GM19023 (cell line): ENCODE results near the gene GTF2B.
"Not testable (repeated sequence)": the region's sequence is repeated elsewhere in the genome, so short reads cannot be mapped to it uniquely, and the experiment has no call there.

Source experiments
- ATAC-seq: cut with Tn5 transposase; IDR thresholded peaks from one replicate; pipeline ENCODE4 v1.9.1; 2021; ENCODE audit warnings: mild to moderate bottlenecking, moderate library complexity; ENCODE audit not compliant: unreplicated experiment

The GTF2B gene

DNA sequence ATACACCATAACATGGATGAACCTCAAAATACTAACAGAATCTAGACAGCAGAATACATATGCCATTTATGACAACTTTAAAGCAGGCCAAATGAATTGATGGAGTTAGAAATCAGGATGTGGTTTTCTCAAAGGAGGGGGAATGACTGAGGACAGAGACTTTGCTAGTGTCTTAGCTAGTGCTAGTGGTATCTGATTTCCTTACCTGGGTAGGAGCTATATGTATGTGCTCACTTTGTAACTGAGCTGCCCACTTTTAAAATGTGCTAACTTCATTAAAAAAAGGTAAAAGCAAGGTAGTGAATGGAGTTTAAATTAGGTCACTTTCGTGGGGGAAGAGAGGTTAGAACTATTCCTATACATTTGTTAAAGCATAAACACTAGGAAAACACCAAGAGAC is 2.6 kb downstream of the GTF2B start:
- no peak for ATAC-seq

DNA sequence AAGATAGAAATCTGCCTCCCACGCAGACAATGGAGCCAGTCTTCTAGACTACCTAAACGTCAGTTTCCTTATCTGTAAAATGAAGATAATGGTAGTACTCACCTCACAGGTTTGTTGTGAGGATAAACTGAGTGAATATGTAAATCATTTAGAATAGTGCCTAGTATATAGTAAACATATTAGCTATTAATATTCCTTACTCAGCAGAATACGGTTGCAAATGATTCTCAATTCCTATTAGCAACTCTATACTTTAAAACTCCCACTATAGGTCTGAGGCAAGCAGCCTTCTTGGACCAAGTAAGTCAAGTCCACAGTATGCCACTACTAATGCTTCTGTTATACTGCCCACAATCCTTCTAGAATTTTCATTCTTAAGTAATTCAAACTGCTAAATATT is 5.4 kb downstream of the GTF2B start:
- ATAC-seq, result no peak

DNA sequence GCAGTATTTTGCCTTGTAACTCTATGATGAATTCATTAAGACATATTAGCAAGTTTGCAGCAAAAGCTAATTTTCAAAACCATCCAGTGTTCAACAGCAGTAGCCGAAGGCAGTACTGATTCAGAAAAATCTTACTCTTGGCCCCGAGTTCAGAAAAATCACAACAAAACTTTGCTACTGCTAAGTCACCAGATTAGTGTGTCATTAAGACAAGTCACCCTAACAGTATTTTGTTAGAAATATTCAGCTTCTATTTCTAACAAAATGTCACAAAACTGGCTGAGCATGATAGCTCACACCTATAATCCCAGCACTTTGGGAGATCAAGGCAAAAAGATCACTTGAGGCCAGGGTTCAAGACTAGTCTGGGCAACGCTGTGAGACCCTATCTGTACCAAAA is 8.2 kb downstream of the GTF2B start:
- no peak for ATAC-seq

DNA sequence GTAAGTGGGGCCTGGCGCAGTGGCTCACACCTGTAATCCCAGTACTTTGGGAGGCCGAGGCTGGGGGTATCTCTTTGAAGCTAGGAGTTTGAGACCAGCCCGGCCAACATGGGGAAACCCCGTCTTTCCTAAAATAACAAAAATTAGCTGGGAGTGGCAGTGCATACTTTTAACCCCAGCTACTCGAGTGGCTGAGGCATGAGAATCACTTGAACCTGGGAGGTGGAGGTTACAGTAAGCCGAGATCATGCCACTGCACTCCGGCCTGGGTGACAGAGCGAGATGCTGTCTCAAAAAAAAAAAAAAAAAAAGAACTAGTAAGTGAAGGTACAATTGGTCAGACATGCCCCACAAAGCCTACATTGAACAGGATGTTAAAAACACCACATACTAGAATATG is 10.7 kb downstream of the GTF2B start:
- ATAC-seq, result not testable (repeated sequence)

DNA sequence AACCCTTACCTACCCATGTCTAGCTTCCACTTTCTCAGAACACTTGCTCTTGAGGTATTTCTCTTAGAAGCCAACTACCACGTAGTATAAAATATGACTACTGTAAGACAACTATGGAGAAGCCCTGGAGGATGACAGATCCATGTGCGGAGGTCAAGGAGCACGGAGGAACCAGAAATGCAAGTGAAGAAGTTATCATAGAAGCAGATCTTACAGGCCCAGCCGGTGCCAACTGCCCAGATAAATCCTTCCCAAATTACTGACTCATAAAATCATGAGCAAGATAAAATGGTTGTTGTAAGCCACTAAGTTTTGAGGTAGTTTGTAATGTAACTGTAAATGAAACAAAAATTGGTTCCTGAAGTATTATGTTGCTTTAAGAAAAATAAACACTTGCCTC is 12.6 kb downstream of the GTF2B start:
- ATAC-seq, result no peak

DNA sequence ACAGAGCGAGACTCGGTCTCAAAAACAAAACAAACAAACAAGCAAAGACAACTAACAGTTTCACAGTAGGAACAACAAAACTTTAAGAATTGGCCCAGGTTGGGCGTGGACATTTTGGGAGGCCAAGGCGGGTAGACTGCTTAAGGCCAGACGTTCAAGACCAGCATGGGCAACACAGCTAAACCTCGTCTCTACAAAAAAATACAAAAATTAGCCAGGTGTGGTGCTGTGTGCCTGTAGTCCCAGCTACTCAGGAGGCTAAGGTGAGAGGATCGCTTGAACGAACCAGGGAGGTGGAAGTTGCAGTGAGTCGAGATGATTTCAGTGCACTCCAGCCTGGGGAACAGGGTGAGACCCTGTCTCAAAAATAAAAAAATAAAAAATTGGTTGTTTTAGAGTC is 13.5 kb downstream of the GTF2B start:
- ATAC-seq, result no peak

DNA sequence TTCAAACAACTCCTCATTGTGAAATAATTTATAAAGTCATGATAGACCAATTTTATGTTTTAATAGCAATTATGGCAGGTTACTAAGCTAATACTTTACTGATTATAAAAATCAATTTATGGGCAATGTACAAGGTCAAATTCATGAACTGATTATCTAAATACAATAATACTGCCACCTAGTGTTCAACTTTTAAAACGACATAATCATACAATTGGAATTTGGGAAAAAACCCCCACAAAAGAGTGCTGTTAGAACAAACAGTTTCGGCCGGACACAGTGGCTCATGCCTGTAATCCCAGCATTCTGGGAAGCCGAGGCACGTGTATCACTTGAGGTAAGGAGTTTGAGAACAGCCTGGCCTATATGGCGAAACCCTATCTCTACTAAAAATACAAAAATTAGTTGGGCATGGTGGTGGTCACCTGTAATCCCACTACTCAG is 14.0 kb downstream of the GTF2B start:
- ATAC-seq, result no peak

DNA sequence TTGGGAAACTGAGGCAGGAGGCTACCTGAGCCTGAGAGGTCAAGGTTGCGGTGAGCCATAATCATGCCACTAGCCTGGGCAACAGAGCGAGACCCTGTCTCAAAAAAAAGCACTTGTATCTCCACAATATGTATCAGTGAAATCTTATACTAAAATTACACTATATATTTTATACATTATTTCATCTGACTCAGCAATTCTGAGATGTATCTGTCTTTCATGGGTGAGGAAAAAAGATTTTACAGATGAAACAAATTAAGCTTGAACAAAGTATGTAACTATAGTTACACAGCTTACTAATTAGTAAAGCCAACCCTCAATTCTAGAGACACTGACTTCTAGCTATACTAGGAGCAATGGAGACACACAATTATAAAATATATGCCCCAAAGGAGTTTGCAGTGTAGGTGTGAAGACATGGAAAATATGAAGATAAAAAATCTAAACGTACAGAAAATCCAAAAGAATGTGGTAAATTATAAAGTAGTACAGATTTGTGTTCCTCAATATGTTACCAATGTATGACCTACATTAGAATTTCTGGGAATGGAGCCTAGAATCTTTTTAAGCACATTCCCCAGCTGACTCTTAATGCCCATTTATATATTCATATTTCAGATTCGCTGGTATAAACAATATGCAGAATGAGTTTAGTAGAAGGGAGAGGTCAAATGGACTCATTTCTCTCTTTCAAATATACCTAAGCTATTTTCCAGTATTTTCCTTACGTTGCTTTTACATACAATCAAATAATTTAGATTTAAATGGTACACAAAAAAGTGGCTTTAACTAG is 14.6 kb downstream of the GTF2B start:
- no peak for ATAC-seq

DNA sequence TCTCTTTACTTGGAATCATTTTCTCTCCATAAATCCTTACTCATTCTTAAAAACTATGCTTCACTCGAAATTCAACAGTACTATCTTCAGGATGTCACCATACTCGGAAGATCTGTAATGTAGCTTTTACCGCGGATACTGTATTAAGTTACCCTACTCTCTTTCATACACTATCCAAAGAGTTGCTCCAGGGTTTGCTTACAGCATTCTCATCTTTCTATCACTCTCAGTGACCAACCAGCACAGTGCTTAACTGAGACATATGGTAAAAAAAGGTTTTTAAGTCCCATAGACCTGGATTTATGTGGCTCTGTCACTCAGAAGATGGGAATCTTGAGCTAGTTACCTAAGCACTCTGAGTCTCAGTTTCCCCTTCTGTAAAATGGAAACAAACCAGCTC is 15.8 kb downstream of the GTF2B start:
- no peak for ATAC-seq

DNA sequence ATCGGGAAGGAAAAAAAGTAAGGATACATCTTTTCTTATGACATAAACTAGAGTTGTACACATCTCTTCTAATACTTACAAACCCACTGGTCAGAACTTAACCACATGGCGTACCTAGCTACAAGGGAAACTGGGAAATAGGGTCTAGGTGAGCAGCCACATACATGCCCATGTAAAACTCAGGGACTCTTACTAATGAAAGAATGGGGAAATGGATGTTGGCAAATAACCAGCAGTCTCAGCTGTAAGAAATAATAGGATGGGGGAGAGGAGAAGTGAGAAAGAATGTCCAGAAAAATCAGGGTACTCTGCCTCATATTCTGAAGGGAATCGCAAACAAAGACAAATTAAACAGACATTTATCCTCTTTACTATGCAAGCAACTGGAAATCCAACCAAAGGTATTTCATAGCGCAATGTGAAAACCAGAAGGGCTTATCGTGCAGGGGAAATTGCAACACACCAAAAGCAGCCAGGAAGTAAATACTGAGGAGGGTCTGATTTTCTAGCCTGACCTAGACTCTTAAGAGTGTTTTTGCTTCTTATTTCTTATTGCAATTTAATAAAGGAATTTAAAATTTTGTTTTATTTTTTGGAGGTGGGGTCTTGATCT is 17.5 kb downstream of the GTF2B start:
- no peak for ATAC-seq

DNA sequence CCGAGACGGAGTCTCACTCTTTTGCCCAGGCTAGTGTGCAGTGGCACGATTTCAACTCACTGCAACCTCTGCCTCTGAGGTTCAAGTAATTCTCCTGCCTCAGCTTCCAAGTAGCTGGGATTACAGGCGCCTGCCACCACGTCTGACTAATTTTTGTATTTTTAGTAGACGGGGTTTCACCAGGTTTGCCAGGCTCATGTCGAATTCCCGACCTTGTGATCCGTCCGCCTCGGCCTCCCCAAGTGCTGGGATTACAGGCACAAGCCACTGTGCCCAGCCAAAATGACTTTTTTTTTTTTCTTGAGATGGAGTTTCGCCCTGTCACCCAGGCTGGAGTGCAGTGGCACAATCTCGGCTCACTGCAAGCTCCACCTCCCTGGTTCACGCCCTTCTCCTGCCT is 21.7 kb downstream of the GTF2B start:
- not testable (repeated sequence) for ATAC-seq

DNA sequence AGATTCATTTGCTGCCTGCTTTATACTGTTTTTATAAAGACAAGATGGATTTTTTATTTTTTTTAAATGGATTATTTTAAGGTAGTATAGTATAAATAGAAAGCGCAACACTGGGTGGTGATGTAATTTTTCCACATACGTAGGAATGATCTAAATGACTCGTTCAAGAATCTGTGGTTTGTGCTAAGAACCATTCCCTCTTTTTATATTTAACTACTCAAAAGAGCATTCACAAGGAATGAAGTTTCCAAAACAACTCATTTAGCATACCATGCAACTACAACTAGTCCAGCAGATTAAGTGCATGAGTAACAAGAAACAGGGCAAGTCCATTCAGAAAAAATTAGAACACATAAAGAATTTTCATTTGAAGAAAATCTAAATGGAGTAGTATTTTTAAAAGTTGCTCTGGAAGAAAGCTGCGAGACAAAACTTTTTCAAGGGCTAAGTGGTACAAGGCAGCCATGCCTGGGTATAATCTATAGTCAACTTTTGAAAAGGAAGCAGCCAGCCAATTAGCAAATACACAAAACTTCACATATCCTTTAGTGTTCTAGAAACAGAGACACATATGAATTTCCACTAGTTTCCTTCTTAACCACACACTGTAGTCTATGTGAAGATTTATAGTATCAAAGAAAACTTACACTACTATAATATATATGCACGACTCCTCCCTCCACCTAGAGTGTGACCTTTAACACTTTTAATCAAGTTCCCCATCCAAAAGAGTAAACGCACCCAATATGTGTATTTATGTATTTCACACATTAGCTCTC is 23.4 kb downstream of the GTF2B start:
- no peak for ATAC-seq

DNA sequence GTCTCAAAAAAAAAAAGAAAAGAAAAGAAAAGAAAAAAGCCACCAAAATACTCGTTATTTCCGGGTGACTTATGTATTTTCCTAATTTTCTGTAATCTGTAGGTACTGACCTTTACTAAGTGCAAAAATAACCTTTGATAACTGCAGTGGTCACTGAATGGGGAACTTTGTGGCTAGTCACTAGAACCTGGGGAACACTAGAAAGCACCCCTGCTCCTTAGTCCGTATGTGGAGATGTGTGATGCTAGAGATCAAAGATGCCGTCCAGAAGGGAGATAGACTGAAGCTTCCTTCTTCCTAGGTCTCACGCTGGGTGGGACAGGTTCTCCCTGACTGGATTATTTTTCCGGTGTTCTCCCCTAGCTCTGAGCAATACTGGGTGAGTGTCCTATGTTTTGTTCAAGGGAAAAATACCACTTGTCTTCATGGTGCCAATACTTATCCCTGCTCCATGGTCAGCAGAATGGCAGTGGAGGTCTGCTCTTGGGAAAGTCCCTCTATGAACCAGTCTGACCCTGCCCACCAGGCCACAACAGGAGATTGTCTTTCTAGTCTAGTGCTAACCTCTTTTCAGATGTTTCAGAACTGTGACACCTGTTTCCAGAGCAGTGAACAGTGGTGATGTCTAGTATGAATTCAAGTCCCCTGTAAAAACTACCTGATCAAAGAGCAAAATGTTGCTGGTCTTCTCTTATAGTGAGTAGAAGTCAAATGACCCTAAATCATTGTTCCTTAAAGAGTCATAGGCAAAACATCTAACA is 39.9 kb downstream of the GTF2B start:
- ATAC-seq, result no peak

DNA sequence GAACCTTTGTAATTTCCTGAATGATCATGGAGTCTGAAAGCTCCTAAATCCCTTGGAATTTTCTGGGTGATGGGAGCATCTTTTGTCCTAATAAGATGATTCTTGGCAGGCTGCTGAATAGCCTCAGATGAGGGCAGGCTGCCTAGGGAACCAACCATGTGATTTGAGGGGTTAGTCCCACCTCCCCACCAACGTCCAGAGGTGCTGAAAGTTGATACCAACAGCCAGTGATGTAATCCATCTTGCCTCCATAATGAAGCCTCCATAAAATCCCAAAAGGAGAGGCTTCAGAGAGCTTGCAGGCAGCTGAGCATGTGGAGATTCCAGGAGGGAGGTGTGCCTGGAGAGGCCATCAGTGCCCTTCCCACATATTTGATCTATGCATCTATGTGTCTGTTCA is 43.7 kb downstream of the GTF2B start:
- no peak for ATAC-seq

DNA sequence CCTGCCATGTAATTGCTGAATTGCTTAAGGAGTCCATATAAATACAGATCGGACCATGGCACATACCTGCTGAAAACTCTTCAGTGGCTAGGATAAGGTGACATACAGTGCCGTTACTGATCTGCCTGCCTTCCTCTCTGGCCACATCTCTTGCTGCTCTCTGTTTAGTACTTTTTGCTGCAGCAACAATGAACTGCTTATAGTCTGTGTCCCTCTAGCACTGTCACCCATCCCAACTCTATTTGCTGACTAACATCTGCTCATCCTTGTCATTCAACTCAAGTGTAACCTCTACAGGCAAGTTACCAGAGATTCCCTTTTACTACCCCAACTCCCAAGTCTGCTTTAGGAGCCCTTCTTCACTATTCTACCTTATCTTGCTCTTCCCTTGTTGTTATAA is 65.6 kb downstream of the GTF2B start:
- ATAC-seq, result no peak

DNA sequence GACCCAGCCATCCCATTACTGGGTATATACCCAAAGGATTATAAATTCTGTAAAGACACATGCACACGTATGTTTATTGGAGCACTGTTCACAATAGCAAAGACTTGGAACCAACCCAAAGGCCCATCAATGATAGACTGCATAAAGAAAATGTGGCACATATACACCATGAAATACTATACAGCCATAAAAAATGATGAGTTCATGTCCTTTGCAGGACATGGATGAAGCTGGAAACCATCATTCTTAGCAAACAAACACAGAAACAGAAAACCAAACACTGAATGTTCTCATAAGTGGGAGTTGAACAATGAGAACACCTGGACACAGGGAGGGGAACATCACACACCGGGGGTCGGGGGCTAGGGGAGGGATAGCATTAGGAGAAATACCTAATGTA is 71.7 kb downstream of the GTF2B start:
- not testable (repeated sequence) for ATAC-seq

DNA sequence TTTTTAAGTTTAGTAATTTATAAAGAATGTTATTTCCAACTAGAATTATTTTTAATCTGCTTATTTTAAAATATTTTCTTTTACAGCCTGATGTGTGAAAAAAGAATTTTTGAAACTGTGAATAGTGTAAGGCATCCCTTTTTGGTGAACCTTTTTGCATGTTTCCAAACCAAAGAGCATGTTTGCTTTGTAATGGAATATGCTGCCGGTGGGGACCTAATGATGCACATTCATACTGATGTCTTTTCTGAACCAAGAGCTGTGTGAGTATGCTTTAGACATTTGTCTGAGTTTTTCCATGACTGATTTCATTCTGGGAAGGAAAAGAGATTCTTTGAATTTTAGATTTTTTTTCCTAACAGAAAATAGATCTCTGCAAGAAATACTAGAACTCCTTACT is 77.9 kb downstream of the GTF2B start:
- ATAC-seq, result no peak

DNA sequence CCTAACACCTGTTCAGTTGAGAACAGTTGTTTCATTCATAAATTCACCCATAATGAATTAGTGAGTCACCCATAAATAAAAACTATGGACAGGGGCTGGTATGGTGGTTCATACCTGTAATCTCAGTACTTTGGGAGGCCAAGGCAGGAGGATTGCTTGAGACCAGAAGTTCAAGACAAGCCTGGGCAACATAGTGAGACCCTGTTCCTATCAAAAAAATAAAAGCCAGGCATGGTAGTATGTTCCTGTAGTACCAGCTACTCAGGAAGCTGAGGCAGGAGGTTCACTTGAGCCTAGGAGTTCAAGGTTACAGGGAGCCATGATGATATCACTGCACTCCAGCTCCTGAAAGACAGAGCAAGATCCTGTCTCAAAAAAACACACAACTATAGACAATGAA is 79.0 kb downstream of the GTF2B start:
- ATAC-seq, result no peak

DNA sequence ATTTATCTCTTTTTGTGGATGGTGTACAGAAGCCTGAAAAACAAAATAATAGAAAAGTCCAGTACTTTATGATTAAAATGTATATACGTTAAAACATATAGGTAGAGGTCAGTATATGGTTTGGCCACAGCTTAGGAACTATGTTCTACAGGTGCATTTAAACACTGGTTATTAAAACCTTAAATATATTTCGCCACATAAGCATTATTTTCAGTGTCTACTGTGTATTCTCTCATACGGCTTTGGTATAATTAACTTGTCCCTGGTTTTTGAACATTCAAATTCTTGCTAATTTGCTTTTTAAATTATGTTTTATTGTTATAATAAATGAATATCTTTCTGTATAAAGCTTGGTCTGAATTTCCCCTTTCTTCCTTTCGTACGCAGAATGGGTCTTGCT is 87.9 kb downstream of the GTF2B start:
- ATAC-seq, result no peak

DNA sequence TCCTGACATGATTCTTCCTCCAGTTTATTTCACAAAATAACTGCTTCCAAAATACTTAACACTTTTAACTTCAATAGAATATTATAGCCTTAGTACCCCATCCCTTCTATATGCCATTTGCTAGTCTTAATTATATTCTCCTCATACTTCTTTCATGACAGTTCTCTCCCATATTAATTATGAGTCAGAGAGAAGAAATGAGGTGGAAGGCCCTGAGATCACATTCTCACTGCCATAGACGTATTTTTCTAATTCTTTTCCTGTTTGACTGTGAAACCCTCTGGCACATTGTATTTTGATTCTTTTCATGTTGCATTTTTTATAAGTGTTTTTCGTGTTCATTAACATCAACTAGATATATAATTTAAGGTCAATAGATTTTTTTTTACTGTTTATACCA is 88.4 kb downstream of the GTF2B start:
- no peak for ATAC-seq
